HG03064 (cell line): ENCODE measurements around the gene LYRM4.

Experiments
- ATAC-seq: cut with Tn5 transposase; IDR thresholded peaks from one replicate; pipeline ENCODE4 v1.9.1; 2021; ENCODE audit warnings: low read depth; ENCODE audit not compliant: unreplicated experiment

The LYRM4 gene

DNA sequence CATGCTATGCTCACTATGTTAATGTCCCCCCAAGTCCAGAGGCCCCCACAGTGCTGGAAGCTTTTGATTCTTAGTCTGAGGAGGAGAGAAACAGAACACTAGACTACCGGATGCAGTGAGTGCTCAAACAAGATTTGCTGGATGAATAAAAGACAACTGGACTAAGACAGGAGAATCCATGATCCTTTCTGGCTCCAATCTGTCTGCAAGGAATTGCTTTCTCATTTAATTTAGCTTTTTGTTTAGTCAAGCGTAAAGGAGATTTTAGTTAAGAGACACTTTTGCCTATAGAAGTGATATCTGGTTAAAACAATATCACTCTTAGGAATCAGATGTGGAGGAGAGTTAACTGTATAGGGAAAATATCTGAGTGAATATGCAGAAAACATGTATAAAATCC lies 13.5 kb downstream of the LYRM4 start:
- no peak for ATAC-seq

DNA sequence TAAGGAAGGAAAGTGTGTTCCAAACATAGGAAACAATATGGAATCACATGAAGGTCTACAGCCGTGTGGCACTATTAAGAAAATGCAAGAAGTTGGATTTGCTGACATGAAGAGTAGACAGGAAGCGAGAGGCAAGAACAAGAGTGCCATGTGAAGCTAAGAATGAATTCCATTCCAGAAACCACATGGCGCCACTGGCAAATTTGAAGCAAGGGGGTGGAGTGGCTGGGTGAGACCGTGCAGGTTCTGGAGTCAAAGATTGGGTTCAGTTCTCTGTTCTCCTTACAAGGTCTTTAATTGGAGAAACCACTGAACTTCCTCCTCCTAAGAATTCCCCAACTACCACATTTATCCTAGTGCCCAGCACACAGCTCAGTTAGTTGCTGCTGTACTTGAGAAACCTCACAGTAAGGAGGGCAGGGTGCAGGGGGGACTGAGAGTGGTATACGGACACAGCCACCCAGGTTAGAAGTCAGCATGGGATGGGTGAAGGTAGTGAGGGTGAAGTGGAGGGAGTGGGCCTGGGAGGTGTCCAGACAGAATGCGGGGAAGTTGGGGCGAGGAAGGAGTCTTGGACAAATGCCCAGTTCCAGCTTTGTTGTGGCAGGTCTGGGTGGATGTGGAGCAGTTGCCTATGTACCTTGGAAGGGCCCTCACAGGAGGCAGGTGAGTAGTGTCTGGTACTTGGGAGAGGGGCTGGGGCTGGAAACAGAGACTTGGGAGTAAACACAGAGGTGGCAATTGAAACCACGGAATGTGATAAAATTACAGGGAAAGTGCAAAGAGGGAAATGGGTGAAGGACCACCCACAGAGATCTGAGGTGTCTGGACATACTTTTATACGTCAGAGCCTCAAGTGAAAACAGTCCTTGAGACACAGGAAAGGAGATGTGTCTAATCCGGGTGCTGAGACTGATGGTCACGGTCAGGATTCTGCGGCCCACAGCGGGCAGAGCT lies 14.3 kb downstream of the LYRM4 start:
- ATAC-seq: no peak

DNA sequence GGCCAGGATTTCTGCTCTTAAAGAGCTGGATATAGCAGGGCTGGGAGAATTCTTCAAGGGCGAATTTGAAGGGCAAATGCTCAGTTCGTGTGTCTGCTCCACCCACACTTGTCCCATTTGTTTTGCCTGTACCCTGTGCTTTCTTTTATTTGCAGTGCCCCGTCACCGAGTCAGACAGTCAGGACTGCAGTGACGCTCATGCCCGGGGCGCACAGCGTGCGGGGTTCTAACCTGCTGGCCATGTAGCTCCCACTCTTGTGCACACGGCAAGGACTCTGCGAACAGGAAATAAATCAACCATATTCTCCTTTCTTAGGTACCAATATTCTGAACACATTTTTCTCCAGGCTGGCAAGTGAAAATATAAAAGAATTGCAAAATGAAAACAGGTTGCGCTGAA lies 17.7 kb downstream of the LYRM4 start:
- ATAC-seq: no peak

DNA sequence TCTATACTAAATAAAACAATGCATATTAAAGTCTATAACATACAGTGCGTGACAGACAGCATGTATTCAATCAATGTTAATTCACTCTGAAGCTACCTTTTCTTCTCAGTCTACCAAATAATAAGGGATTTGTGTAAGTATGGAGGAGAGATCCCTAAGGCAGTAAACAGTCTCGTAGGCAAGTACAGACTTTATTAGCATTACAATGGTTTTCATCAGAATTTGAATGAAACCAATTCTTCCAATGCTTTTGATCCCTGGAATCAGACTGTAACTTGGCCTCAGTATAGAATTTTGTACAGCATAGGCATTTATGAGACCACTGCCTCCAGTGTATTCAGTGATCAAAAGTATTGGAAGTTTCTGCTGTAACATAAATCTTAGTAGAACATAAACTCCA lies 19.5 kb downstream of the LYRM4 start:
- ATAC-seq: no peak

DNA sequence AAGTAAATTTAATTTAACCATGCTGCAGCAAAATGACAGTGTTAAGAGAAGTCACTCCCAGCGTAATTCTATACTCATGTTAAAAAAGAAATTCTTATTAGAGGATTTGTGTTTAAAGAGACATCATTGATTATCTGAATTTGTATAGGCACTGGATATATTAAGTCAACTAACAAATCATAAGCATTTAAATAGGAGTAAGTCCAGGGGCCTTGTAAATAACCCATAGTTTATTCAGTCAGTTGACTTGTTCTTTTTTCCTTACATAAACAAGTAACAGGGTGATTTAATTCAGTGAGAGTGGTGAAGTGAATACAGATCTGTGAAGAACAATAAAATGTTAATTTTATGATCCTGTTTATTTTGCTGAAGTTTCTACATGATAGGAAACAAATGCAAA lies 22.4 kb downstream of the LYRM4 start:
- ATAC-seq: no peak

DNA sequence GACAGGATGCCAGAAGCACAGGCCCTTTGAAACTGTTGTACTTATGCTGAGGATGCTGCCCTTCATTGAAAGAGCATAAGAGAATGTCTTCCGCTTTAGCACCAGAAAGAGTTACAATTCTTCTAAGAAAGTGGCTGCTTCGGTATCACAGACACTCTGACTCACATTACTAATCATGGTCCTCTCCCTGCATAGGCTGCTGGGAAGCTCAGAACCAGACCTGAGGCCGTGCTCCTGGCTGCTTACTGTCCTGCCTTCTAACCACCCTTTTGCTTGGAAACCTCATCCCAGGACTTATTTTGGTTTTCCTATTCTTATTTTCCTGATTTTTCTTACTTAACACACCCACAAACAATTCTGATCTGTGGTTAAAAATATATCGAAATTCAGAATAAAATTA lies 22.9 kb downstream of the LYRM4 start:
- no peak for ATAC-seq

DNA sequence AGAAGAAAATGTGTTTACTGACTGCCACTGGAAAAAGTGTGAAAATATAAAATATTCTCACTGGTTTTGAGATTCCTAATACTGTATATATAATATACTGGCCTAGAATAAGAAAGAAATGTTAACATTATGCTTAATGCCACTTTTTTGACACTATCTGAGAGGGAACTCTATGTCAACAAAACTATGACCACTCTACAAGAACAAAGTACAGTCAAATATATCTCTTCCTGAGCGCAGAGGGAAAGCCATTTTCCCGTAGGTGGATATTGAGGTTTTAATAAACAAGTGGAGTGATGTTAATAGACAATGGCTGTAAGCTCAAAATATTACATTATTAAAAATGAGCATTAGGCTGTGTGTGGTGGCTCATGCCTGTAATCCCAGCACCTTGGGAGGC lies 24.9 kb downstream of the LYRM4 start:
- no peak for ATAC-seq

DNA sequence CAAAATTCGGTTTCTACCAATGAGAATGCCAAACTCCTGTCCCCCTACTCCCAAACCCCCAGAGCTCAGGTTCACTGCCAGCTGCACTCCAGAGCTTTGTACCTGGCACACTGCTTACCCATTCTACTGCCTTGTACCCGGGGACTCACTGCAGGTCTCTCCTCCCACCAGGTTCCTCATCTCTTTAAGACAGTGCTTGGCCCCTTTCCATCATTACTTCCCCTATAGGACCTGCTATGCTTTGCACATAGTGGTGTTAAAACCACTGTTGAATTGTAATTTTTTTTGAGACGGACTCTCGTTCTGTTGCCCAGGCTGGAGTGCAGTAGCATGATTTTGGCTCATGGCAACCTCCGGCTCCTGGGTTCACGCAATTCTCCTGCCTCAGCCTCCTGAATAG lies 25.9 kb downstream of the LYRM4 start:
- no peak for ATAC-seq

DNA sequence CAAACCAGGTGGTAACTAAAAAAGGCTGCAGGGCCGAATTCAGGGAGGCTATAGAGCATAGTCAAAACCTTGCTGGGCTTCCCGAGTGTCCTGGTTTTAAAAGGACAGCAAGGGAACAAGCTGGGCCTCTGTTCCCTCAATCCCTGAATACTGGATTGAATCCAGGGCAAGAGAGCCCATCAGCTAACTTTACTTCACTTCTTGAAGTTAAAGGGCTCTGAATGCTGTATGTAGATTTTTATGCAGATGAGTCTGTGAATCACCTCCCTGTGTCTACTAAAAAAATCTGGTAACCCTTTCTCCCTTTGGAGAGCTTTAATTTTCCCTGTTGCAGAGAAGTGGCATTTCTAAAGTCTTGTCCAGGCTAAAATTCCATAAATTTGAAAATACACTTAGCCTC lies 29.5 kb downstream of the LYRM4 start:
- ATAC-seq: no peak

DNA sequence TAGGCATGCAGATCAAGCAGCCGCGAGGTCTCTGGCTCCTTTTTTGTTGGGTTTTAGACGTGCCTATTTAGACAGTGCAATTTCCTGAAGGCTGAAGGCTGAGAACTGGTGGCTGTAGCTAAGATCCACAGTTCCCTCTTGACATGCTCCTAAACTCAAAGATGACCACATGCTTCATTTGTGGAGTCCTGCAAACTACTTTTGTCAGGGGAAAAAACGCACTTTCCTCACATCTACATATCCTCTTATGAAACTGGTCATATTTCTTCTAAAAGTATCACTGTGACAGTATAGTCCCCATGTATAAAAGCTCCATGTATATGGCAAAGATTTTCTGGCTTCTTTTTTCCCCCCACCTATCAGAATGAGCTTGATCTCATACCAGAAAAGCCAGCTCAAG lies 30.7 kb downstream of the LYRM4 start:
- no peak for ATAC-seq

DNA sequence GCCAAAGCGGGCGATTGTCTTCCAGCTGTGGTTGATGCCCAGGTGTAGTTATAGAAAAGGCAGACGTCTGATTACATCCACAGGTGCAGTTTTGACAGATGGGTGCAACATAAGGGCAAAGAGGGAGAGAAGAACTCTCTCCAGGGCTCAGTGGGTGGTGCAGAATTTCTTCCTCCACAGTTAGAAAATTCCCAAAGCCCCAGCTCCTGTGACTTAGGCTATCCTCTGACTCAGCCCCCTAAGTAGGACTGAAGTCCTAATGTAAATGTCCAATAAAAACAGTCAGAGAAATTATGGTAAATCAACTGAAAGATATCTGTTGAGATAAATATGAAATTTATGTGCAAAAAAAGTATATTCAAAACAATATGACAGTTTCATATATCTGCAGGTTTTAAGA lies 31.4 kb downstream of the LYRM4 start:
- no peak for ATAC-seq

DNA sequence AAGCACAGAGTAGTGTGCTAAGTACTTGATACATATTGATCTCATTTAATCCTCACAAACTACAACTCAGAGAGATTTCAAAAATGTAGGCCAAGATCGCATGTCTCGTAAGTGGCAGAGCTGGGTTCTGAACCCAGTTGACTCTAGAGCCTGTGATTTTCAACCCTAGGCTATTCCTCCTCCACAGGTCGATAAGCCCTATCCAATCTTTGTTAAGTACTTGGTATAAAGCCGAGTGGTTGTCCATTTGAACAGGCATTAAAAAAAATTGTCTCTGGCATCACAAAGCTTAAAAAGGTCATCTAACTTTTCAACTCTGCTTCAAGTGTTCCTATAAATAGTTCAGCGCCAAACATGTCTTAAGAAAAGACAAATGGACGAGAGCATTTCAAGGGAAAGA lies 37.4 kb downstream of the LYRM4 start:
- ATAC-seq: no peak

DNA sequence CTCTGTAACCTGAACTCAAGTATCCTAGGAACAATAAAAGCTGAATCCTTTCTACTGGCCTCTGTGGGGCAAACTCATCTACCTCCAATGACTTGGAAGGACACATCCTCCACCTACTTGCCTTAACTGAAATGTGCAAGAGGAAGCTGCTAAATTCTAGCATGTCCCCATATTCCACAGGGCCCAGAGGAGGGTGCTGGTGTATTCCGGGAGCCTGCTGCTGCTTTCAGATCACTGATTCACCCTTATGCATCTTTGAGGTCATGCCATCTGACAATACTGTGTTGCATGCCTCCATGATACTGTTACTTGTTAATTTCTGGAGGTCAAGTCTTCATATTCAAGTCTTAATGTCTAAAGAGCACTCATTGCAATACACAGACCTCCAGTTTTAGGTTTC lies 40.3 kb downstream of the LYRM4 start:
- no peak for ATAC-seq

DNA sequence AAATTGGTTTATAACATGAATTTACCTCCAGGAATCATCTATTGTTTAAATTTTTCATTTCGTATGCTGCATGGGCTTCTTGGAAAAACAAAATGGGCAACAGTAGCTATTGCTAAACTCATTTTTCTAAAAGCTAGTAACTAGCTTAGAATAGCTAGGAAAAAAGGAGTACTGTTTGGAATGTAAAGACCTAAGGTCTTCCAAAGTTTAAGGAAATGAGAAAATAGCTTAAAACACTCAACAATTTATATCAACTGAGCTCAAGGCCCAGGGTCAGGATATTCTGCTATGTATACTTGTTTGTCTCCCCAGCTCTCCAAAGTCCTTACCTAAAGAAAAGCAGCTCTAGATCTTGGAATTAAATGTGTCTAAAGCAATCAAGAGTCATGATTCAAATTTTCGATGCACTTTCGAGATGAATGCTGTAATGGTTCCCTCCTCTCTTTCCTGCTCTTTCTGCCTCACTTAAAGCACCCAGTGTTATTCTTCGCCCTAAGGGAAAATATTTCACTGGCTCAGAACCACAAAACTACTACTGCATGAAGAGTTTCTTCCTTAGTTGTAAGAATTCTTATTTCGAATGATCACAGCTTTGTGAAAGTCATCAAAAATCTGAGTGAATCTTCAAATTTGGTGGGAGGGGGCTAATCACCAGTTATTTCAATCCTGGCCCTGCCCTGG lies 41.6 kb downstream of the LYRM4 start:
- no peak for ATAC-seq

DNA sequence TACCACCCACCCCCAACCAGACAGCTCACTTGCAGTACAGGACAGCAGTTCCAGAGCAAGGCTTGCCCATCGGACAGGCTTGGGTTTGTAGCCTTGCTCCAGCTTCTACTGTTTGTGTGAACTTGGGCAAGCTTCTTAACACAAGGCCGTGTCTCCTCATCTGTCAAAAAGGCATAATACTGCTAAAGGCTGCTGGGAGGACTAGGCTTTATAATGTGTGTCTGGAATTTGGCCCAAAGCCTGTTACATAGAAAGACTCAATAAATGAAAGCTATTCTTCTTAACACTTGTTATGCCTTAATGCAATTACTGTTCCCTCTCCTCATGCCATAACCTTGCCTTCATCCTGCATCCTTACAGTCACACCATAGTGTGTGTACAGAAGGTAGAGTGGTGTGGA lies 43.4 kb downstream of the LYRM4 start:
- no peak for ATAC-seq

DNA sequence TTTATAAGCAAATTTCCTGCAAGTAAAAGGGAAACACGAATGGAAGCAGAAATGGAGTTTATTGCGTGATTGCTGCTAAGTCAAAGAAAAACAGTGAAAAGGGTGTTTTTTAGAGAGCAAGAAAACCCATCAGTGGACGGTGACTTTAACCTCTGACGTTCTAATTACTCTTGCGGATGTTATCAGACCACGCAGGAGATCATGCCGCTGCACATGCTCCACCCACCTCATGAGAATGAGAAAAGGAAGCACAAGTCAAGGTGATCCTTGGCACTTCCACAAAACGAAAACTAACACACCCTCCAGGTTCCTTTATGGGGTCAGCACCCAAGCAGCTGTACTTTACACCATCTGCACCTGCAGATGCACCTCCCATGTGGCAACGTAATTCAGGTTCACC lies 45.0 kb downstream of the LYRM4 start:
- ATAC-seq: no peak

DNA sequence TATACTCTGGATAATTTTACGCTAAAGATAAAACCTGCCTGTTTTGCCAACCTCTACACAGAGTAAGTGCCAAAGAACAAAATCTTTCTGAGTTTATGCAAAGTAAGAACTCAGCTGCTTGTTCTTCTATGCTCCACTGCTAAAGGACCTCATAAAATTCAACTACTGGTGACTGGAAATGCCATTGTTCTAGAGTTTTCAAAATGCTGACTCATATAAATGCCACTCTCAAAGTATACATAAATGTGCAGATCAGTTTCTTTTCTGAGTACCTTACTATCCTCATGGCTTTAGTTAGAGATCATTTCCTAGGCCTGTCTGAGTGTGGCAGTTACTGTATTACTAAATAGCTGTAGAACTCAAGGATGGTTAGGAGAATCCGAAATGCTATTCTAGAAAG lies 45.6 kb downstream of the LYRM4 start:
- ATAC-seq: no peak

DNA sequence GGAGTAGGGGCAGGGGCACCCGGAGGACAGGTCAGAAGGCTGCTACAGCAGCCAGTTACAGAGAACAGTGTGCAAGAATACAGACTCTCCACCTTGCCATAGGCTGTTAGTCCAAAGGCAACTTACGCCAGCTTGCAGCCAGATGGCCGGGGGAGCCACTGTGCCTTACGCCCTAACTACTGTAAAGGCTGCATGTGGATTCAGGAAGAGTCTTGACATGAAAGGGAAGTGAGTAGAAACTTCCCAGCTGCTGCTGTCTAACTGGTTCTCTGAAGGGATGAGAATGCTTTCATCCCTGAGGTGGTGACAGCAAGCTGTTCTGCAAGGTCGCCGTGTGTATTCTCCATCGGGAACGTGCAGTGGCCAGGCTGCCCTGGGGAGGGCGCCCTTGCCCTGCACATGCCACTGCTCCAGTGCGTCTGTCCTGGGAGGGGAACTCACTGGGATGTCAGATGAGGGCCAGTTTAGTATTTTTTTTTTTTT lies 46.1 kb downstream of the LYRM4 start:
- ATAC-seq: no peak

DNA sequence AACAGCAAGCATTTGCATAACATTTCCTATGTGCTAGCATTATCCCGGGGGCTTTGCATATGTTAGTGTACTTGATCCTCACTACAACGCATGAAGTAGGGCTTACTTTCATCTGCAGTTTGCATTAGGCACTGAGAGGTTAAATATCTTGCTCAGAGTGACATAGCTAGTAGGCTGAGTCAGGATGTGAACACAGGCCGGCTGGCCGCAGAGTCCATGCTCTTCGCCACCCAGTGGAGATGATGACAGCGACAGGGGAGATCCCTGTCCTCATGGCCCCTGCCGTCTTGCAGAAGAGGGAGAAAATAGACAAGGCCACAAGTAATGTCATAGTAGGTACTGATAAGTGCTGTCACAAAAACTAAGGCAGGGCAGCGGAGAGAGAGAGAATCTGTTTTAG lies 46.9 kb downstream of the LYRM4 start:
- ATAC-seq: no peak

DNA sequence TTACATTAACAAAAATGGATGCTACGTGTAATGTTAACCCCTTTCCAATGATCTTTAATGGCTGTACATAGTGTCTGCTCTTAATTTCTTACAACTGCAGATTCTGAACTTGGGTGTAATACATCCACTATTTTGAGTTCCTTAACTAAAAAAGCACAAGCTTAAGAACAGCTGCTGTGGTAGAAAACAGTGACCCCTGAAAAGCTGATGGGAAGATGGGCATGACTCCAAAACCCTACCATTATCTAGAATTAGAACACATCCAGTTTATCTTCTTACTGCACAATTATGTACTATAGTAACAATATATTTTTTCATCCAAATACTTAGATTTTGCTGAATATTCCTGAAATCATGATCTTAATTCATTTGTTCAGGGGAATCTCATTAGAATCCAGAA lies 49.3 kb downstream of the LYRM4 start:
- ATAC-seq: no peak

DNA sequence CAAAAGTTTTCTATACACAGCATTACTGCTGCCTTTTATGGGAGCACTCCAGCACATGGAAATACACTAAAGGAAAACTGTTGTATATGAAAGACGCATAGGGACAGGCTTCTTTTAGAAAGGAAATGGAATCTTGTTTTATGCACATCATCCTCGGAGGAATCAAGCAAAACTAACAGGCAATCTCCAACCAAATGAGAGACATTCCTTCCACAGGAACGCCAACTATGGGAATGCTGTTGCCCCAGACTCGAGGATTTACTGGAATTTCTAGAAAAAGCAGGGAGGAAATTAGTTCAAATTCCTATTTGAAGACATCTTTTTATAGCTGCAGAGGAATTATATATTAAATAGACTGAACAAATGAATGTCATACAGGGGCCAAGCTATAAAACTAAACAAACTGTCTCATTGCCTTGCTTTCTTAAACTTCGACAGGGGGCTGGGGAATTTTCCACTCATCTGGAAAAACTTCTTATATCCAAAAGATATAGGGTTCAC lies 52.2 kb downstream of the LYRM4 start:
- ATAC-seq: no peak

DNA sequence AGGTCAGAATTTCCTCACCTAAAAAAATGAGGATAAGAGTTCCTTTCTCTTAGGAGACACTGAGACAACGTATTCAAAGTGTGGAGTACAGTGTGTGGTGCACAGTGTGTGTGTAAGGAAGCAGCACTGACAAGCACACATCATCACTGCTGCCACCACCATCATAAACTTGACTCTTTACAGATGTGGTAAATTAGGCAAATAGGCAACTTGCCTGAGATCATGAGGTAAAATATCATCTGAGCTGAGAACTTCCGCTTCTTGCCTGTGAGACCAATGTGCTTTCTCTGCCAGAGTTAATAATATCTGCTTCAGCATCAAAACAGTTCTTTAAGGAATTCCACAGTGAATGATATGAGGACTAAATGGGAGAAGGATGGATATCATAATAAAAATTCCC lies 52.7 kb downstream of the LYRM4 start:
- ATAC-seq: no peak
